GM23338 (cell line): ENCODE results near the gene MEGF9. TPM values are rescaled to one million over a fixed set of nuclear protein-coding genes. Genes with fewer than 3 reads are reported as not detected.

Experiments used
- ATAC-seq: fragments of 200-7000 bp; cut with Tn5 transposase; 3 replicates; pipeline ENCODE4 v1.9.1; 2020
- DNase-seq: peaks from one replicate; pipeline ENCODE4 v3.0.0-alpha.2; 2015; ENCODE audit warnings: low spot score
- H2AFZ ChIP-seq: fragments of 200-600 bp; sonication (generic); 2 replicates; pipeline ENCODE4 v1.8.0; 2016; ENCODE audit warnings: antibody characterized with exemption, mild to moderate bottlenecking, moderate library complexity
- H3F3A ChIP-seq: fragments of 200-600 bp; sonication (generic); replicated peaks from 2 replicates; pipeline ENCODE4 v1.8.0; 2017; ENCODE audit warnings: antibody characterized with exemption, mixed run types, low read depth
- H3K27ac ChIP-seq: fragments of 200-600 bp; sonication (generic); 2 replicates; pipeline ENCODE4 v1.6.1; 2016; ENCODE audit warnings: low read depth
- H3K27me3 ChIP-seq: fragments of 200-600 bp; sonication (generic); 2 replicates; pipeline ENCODE4 v1.8.0; 2016; ENCODE audit warnings: mild to moderate bottlenecking, mixed run types, moderate library complexity; ENCODE audit not compliant: insufficient read depth
- H3K36me3 ChIP-seq: fragments of 200-600 bp; sonication (generic); 2 replicates; pipeline ENCODE4 v1.8.0; 2016; ENCODE audit warnings: mild to moderate bottlenecking; ENCODE audit not compliant: insufficient read depth
- H3K4me1 ChIP-seq: fragments of 200-600 bp; sonication (generic); 2 replicates; pipeline ENCODE4 v1.8.0; 2016; ENCODE audit warnings: mild to moderate bottlenecking, moderate library complexity; ENCODE audit not compliant: insufficient read depth
- H3K4me2 ChIP-seq: fragments of 200-600 bp; sonication (generic); 2 replicates; pipeline ENCODE4 v1.7.1; 2017; ENCODE audit warnings: mixed run types
- H3K4me3 ChIP-seq: fragments of 200-600 bp; sonication (generic); 2 replicates; pipeline ENCODE4 v1.6.1; 2016; ENCODE audit warnings: mixed run types
- H3K79me2 ChIP-seq: fragments of 200-600 bp; sonication (generic); replicated peaks from 2 replicates; pipeline ENCODE4 v1.8.0; 2017; ENCODE audit warnings: mild to moderate bottlenecking; ENCODE audit not compliant: insufficient read depth
- H3K9me2 ChIP-seq: fragments of 200-600 bp; sonication (generic); 2 replicates; pipeline ENCODE4 v1.8.0; 2017; ENCODE audit not compliant: insufficient read depth
- H4K20me1 ChIP-seq: fragments of 200-600 bp; sonication (generic); replicated peaks from 2 replicates; pipeline ENCODE4 v1.8.0; 2017; ENCODE audit warnings: mild to moderate bottlenecking; ENCODE audit not compliant: insufficient read depth
- H3K27ac Mint-ChIP-seq: 2 replicates; pipeline ENCODE4 v1.8.0; 2020; ENCODE audit warnings: inconsistent platforms, mild to moderate bottlenecking, moderate library complexity, mixed read lengths
- H3K27me3 Mint-ChIP-seq: 3 replicates; pipeline ENCODE4 v1.8.0; 2022; ENCODE audit warnings: low read depth, mild to moderate bottlenecking, moderate library complexity, mixed read lengths, inconsistent platforms; ENCODE audit not compliant: insufficient read depth, poor library complexity
- H3K36me3 Mint-ChIP-seq: 3 replicates; pipeline ENCODE4 v1.8.0; 2021; ENCODE audit warnings: low read depth, mild to moderate bottlenecking, inconsistent platforms, moderate library complexity, mixed read lengths
- H3K4me1 Mint-ChIP-seq: 3 replicates; pipeline ENCODE4 v1.8.0; 2020; ENCODE audit warnings: mild to moderate bottlenecking, inconsistent platforms, mixed read lengths
- H3K4me3 Mint-ChIP-seq: 3 replicates; pipeline ENCODE4 v1.8.0; 2021; ENCODE audit warnings: moderate library complexity, mild to moderate bottlenecking, inconsistent platforms, mixed read lengths
- H3K9me3 Mint-ChIP-seq: 3 replicates; pipeline ENCODE4 v1.8.0; 2020; ENCODE audit warnings: moderate library complexity, mild to moderate bottlenecking, inconsistent platforms, mixed read lengths
- CREB1 ChIP-seq: fragments of 250-450 bp; sonication (Bioruptor Pico); IDR thresholded peaks from 2 replicates; pipeline ENCODE4 v1.5.0; 2020; ENCODE audit warnings: low read depth, mild to moderate bottlenecking, moderate library complexity
- EZH2 ChIP-seq: fragments of 200-600 bp; sonication (generic); IDR thresholded peaks from one replicate; pipeline ENCODE4 v1.8.0; 2017; ENCODE audit warnings: antibody characterized with exemption, mild to moderate bottlenecking, low read depth; ENCODE audit not compliant: unreplicated experiment
- EZH2phosphoT487 ChIP-seq: fragments of 200-600 bp; sonication (generic); IDR thresholded peaks from one replicate; pipeline ENCODE4 v1.8.1; 2018; ENCODE audit warnings: antibody characterized with exemption; ENCODE audit not compliant: unreplicated experiment
- JUNB ChIP-seq: IDR thresholded peaks from one replicate; pipeline ENCODE4 v1.6.1; 2016; ENCODE audit warnings: antibody characterized with exemption; ENCODE audit not compliant: unreplicated experiment
- NANOG ChIP-seq: IDR thresholded peaks from 2 replicates; pipeline ENCODE4 v1.6.1; 2016; ENCODE audit warnings: antibody characterized with exemption, borderline replicate concordance
- POLR2AphosphoS5 ChIP-seq: IDR thresholded peaks from 2 replicates; pipeline ENCODE4 v1.6.1; 2016; ENCODE audit warnings: antibody characterized with exemption, low read depth
- STAT1 ChIP-seq: IDR thresholded peaks from one replicate; pipeline ENCODE4 v1.6.1; 2016; ENCODE audit warnings: antibody characterized with exemption; ENCODE audit not compliant: unreplicated experiment
- ZNF114 ChIP-seq: fragments of 250-450 bp; sonication (Bioruptor Pico); IDR thresholded peaks from 2 replicates; pipeline ENCODE4 v1.5.0; 2020; ENCODE audit warnings: mild to moderate bottlenecking, moderate library complexity
- ZNF331 ChIP-seq: fragments of 250-450 bp; sonication (Bioruptor Pico); IDR thresholded peaks from 2 replicates; pipeline ENCODE4 v1.5.0; 2020; ENCODE audit warnings: low read depth, mild to moderate bottlenecking, moderate library complexity
- ZNF462 ChIP-seq: fragments of 250-450 bp; sonication (Bioruptor Pico); IDR thresholded peaks from 2 replicates; pipeline ENCODE4 v1.5.0; 2020; ENCODE audit warnings: mild to moderate bottlenecking, moderate library complexity
- polyA plus RNA-seq: library from polyadenylated mRNA; unstranded; fragments of >200 nt; fragmentation: Nextera tagmentation; extraction: Ambion mirVana; gene quantifications from 2 replicates; pipeline ENCODE4 v1.2.1, GENCODE V29; 2016
- total RNA-seq: library from RNA; depleted of rRNA; stranded (reverse); fragments of >200 nt; shearing (Covaris generic); gene quantifications from 2 replicates; pipeline ENCODE4 v1.2.3, GENCODE V29; 2014
- TF ChIP-seq, protein P1 (sequence below), 2 experiments: fragments of 200-600 bp in 1 of 2; sonication (generic) in 1 of 2; conservative IDR thresholded peaks; 2 replicates each; pipeline versions ENCODE4 v1.5.1 to v1.6.1; 2016 to 2017; ENCODE audit warnings: antibody characterized with exemption in 2 of 2, low read depth in 2 of 2, mild to moderate bottlenecking in 2 of 2, moderate library complexity in 1 of 2
- TF ChIP-seq, protein P2 (sequence below): IDR thresholded peaks from one replicate; pipeline ENCODE4 v1.6.1; 2018; ENCODE audit warnings: antibody characterized with exemption; ENCODE audit not compliant: unreplicated experiment
- TF ChIP-seq, protein P3 (sequence below): IDR thresholded peaks from 2 replicates; pipeline ENCODE4 v1.6.1; 2016; ENCODE audit warnings: antibody characterized with exemption

MEGF9 gene
- total and polyA plus RNA-seq, 2 experiments from 2014 or later, result 0.87 to 1.6 TPM

GRCh38 chr9:120745278-120745677 lies 31.0 kb upstream of the MEGF9 start:
- Histone ChIP-seq H3K36me3 (no peaks in the 10 kb centered on the region), H3K4me3 (no peak overlapping the region), H4K20me1 (no peaks in the 10 kb centered on the region), H3K4me1 (no peaks in the 10 kb centered on the region), H3K4me2 (no peak overlapping the region), H3F3A (no peaks in the 10 kb centered on the region), H3K9me2 (no peaks in the 10 kb centered on the region), H3K79me2 (no peaks in the 10 kb centered on the region), H2AFZ (no peak overlapping the region), H3K27ac (no peak overlapping the region), H3K27me3 (no peaks in the 10 kb centered on the region)
- Mint-ChIP-seq H3K9me3 (peaks cover 4% of the 10 kb centered on the region; the same call in 1 of the 3 replicates), H3K27me3 (peaks cover 2% of the 10 kb centered on the region), H3K4me1 (peaks cover 2% of the 10 kb centered on the region; the same call in 2 of the 3 replicates), H3K4me3 (no peak overlapping the region), H3K27ac (no peak overlapping the region), H3K36me3 (peaks cover 3% of the 10 kb centered on the region; the same call in 1 of the 3 replicates)
- no peak for ATAC-seq
- no peak for DNase-seq
- TF ChIP-seq, protein P1, sequence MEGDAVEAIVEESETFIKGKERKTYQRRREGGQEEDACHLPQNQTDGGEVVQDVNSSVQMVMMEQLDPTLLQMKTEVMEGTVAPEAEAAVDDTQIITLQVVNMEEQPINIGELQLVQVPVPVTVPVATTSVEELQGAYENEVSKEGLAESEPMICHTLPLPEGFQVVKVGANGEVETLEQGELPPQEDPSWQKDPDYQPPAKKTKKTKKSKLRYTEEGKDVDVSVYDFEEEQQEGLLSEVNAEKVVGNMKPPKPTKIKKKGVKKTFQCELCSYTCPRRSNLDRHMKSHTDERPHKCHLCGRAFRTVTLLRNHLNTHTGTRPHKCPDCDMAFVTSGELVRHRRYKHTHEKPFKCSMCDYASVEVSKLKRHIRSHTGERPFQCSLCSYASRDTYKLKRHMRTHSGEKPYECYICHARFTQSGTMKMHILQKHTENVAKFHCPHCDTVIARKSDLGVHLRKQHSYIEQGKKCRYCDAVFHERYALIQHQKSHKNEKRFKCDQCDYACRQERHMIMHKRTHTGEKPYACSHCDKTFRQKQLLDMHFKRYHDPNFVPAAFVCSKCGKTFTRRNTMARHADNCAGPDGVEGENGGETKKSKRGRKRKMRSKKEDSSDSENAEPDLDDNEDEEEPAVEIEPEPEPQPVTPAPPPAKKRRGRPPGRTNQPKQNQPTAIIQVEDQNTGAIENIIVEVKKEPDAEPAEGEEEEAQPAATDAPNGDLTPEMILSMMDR (conservative IDR thresholded peaks at IDR 0.05; ENCODE audit: low read depth in 2 of 2), result no peak
- no peak for TF ChIP-seq EZH2
- TF ChIP-seq NANOG, result no peak
- no peak for TF ChIP-seq STAT1
- no peak for TF ChIP-seq ZNF331 (CRISPR knock-in tag)
- TF ChIP-seq, protein P2, sequence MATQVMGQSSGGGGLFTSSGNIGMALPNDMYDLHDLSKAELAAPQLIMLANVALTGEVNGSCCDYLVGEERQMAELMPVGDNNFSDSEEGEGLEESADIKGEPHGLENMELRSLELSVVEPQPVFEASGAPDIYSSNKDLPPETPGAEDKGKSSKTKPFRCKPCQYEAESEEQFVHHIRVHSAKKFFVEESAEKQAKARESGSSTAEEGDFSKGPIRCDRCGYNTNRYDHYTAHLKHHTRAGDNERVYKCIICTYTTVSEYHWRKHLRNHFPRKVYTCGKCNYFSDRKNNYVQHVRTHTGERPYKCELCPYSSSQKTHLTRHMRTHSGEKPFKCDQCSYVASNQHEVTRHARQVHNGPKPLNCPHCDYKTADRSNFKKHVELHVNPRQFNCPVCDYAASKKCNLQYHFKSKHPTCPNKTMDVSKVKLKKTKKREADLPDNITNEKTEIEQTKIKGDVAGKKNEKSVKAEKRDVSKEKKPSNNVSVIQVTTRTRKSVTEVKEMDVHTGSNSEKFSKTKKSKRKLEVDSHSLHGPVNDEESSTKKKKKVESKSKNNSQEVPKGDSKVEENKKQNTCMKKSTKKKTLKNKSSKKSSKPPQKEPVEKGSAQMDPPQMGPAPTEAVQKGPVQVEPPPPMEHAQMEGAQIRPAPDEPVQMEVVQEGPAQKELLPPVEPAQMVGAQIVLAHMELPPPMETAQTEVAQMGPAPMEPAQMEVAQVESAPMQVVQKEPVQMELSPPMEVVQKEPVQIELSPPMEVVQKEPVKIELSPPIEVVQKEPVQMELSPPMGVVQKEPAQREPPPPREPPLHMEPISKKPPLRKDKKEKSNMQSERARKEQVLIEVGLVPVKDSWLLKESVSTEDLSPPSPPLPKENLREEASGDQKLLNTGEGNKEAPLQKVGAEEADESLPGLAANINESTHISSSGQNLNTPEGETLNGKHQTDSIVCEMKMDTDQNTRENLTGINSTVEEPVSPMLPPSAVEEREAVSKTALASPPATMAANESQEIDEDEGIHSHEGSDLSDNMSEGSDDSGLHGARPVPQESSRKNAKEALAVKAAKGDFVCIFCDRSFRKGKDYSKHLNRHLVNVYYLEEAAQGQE, result no peak
- no peak for TF ChIP-seq ZNF114 (CRISPR knock-in tag)
- TF ChIP-seq, protein P3, sequence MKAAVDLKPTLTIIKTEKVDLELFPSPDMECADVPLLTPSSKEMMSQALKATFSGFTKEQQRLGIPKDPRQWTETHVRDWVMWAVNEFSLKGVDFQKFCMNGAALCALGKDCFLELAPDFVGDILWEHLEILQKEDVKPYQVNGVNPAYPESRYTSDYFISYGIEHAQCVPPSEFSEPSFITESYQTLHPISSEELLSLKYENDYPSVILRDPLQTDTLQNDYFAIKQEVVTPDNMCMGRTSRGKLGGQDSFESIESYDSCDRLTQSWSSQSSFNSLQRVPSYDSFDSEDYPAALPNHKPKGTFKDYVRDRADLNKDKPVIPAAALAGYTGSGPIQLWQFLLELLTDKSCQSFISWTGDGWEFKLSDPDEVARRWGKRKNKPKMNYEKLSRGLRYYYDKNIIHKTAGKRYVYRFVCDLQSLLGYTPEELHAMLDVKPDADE, result no peak
- no peak for TF ChIP-seq CREB1
- TF ChIP-seq JUNB, result no peak
- no peak for TF ChIP-seq POLR2AphosphoS5
- TF ChIP-seq EZH2phosphoT487, result no peak
- no peak for TF ChIP-seq ZNF462 (CRISPR knock-in tag)
